Stimulated activated memory B cell treated with anti-CD40 and anti-IgM and Interleukin-4, amounts not matched to agents 10 μg/mL and 1 μg/mL and 100 μg/mL, for 72 hours (primary cell): ENCODE measurements around the gene NANP.
A peak's percentile ranks its signal among the peaks of the same experiment; 100 is the strongest.
"Not testable (repeated sequence)": the region's sequence is repeated elsewhere in the genome, so short reads cannot be mapped to it uniquely, and the experiment has no call there.

Experiments used
- ATAC-seq: fragments of 150-1000 bp; cut with Tn5 transposase; 2 replicates; pipeline ENCODE4 v1.10.0; 2021
- H3K27ac Mint-ChIP-seq: one replicate; pipeline ENCODE4 v1.8.0; 2022; ENCODE audit warnings: mild to moderate bottlenecking, mixed read lengths
- H3K27me3 Mint-ChIP-seq: one replicate; pipeline ENCODE4 v1.8.0; 2022; ENCODE audit warnings: mixed read lengths
- H3K36me3 Mint-ChIP-seq: one replicate; pipeline ENCODE4 v1.8.0; 2022; ENCODE audit warnings: mixed read lengths
- H3K4me1 Mint-ChIP-seq: one replicate; pipeline ENCODE4 v1.8.0; 2022; ENCODE audit warnings: mixed read lengths
- H3K4me3 Mint-ChIP-seq: one replicate; pipeline ENCODE4 v1.8.0; 2022; ENCODE audit warnings: mild to moderate bottlenecking, moderate library complexity, mixed read lengths
- H3K9me3 Mint-ChIP-seq: one replicate; pipeline ENCODE4 v1.8.0; 2022; ENCODE audit warnings: mixed read lengths

Gene NANP, protein sequence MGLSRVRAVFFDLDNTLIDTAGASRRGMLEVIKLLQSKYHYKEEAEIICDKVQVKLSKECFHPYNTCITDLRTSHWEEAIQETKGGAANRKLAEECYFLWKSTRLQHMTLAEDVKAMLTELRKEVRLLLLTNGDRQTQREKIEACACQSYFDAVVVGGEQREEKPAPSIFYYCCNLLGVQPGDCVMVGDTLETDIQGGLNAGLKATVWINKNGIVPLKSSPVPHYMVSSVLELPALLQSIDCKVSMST

DNA sequence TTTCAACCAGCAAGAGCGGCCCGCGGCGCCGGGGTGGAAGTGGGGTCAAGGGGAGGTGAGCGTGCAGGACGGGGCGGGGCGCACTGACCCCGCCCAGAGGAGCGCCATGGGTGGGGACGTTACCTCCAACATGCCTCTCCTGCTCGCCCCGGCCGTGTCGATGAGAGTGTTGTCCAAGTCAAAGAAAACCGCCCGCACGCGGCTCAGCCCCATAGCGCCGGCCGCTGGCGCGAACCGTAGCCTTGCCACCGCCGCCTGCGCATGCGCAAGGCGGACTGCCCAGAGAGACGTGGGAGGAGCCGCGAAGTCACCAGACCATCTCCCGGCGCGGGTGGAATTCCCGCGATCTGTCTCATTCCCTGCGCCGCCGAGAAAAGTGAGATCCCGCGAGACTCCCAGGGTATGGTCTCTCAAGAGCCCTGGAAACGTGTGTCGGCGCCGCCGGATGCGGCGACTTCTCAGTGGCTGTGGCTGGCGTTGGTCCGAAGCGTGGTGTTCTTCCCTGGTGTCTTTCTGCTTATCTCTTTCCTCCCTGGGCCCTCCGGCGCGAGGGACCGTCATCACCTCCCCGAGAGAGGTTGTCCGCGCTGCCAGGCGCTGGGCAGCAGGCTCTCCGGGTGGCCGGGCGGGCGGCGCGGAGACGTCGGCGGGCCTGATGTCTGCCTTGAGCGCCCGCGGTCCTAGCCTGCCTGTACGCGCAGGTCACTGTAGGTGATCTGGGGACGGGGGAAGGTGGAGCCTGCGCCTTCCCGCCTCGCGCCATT is at the start of gene NANP:
Gene NANP, minus strand, starts transcription at position 279 of the 764 bp plus-strand sequence. Its CDS starts 66 bp downstream, at position 213.
- Mint-ChIP-seq H3K4me1 (peaks cover 30% of the 10 kb centered on the region), H3K27ac (peak within 1 kb of the TSS; percentile 99), H3K27me3 (no peaks in the 10 kb centered on the region), H3K36me3 (peaks cover 15% of the 10 kb centered on the region), H3K9me3 (peaks cover 3% of the 10 kb centered on the region), H3K4me3 (peak within 1 kb of the TSS; percentile 88)
- peak; percentile 92 for ATAC-seq

DNA sequence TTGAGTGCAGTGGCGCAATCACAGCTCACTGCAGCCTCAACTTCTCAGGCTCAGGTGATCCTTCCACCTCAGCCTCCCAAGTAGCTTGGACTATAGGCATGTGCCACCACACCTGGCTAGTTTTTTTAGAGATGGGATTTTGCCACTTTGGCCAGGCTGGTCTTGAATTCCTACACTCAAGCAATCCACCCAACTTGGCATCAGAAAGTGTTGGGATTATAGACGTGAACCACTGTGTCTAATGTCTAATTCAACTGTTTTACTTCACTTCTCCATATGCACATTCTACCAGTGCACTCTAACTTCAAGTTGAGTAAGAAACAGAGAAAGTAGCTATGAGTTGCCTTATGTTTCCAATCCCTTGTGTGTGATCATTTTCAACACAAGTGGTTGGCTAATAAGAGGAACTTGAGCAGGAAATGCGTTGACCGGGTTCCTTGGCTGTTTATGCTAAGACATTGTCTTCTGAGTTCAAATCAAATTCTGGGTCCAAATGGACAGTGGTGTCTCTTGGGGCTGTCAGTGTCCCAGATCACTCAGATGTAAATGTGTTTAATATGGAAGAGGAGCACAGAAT is 48.9 kb upstream of the NANP start:
- no peak for ATAC-seq
- peaks cover 50% of the 10 kb centered on the region for H3K36me3 Mint-ChIP-seq
- H3K27me3 Mint-ChIP-seq = no peaks in the 10 kb centered on the region
- H3K4me3 Mint-ChIP-seq = no peak overlapping the region
- H3K27ac Mint-ChIP-seq = no peak overlapping the region
- peaks cover 11% of the 10 kb centered on the region for H3K4me1 Mint-ChIP-seq
- peaks cover 3% of the 10 kb centered on the region for H3K9me3 Mint-ChIP-seq

DNA sequence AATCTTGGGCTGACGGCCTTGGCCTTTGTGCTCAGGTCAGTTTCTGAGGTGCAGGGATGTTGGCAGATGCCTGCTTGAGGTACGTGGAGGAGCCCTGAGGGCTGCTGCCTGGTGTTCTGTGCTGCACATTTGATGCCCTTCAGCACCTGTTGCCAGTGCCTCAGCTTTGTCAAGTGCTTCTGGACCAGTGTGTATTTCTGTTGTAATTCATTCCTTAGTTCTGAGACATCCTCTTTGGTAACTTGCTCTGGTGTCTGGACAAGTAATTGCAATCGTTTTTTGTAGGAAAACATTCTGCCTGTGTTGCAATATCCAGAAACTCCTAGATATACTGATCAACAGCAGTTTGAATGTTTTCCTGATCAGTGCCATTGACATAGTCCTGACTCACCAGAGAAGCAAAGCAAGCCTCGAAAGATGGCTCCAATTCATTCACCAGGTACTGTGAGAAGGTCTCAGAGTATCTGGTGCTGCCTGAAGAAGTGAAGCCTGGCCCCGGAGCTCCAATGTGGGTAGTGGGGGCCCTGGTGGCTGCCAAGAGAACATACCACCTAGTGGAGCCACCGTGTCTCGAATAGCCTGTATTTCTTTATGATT is 46.1 kb upstream of the NANP start:
- no peak overlapping the region for H3K4me3 Mint-ChIP-seq
- no peak overlapping the region for H3K27ac Mint-ChIP-seq
- H3K27me3 Mint-ChIP-seq = no peaks in the 10 kb centered on the region
- no peak for ATAC-seq
- peaks cover 3% of the 10 kb centered on the region for H3K9me3 Mint-ChIP-seq
- H3K4me1 Mint-ChIP-seq = no peaks in the 10 kb centered on the region
- H3K36me3 Mint-ChIP-seq = peaks cover 22% of the 10 kb centered on the region

GRCh38 chr20:25668446-25668845 is 44.6 kb upstream of the NANP start:
- ATAC-seq = no peak
- peaks cover 3% of the 10 kb centered on the region for H3K9me3 Mint-ChIP-seq
- H3K27me3 Mint-ChIP-seq = no peaks in the 10 kb centered on the region
- H3K4me1 Mint-ChIP-seq = no peaks in the 10 kb centered on the region
- no peak overlapping the region for H3K27ac Mint-ChIP-seq
- H3K4me3 Mint-ChIP-seq = no peak overlapping the region
- H3K36me3 Mint-ChIP-seq = peaks cover 7% of the 10 kb centered on the region

GRCh38 chr20:25659999-25660398 is 36.2 kb upstream of the NANP start:
- Mint-ChIP-seq H3K27me3 (no peaks in the 10 kb centered on the region), H3K4me3 (no peak overlapping the region), H3K36me3 (peaks cover 36% of the 10 kb centered on the region), H3K4me1 (no peaks in the 10 kb centered on the region), H3K27ac (no peak overlapping the region), H3K9me3 (no peaks in the 10 kb centered on the region)
- ATAC-seq = no peak

DNA sequence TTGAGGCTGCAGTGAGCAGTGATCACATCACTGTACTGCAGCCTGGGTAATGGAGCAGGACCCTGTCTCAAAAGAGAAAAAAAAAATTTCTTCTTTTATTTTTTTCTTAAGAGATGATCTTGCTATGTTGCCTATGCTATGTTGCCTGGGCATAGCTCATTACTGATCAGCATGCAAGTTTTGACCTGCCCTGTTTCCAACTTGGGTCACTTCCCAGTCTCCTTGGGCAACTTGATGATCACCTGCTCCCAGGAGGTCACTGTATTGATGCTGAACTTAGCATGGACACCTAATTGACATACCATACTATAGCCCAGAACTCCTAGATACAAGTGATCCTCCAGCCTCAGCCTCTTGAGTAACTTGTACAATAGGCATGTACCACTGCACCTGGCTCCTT is 30.7 kb upstream of the NANP start:
- Mint-ChIP-seq H3K27ac (no peak overlapping the region), H3K9me3 (no peaks in the 10 kb centered on the region)

GRCh38 chr20:25652866-25653265 is 29.1 kb upstream of the NANP start:
- peaks cover 70% of the 10 kb centered on the region for H3K36me3 Mint-ChIP-seq
- not testable (repeated sequence) for ATAC-seq, H3K9me3 Mint-ChIP-seq, H3K27me3 Mint-ChIP-seq, H3K4me3 Mint-ChIP-seq, H3K27ac Mint-ChIP-seq, H3K4me1 Mint-ChIP-seq

More for the DNA sequence above, 30.7 kb upstream of the NANP start:
- Mint-ChIP-seq H3K4me1 (no peaks in the 10 kb centered on the region), H3K27me3 (no peaks in the 10 kb centered on the region), H3K4me3 (no peak overlapping the region), H3K36me3 (peaks cover 69% of the 10 kb centered on the region)
- ATAC-seq = no peak

DNA sequence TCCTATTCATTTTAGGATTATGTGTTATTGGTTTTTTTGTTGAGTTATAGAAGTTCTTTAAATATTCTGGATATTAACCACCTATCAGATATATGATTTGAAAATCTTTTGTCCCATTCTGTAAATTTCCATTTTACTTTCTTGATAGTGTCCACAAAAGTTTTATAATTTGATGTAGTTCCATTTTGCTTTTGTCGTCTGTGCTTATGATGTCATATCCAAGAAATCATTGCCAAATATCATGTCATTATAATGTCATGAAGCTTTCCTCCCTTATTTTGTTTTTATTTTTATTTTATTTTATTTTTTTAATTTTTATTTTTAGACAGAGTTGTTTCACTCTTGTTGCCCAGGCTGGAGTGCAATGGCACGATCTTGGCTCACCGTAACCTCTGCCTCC is 21.0 kb upstream of the NANP start:
- Mint-ChIP-seq H3K4me1 (peaks cover 5% of the 10 kb centered on the region), H3K4me3 (no peak overlapping the region), H3K27me3 (no peaks in the 10 kb centered on the region), H3K9me3 (peaks cover 2% of the 10 kb centered on the region), H3K27ac (no peak overlapping the region), H3K36me3 (peaks cover 38% of the 10 kb centered on the region)
- ATAC-seq = no peak

GRCh38 chr20:25643716-25644115 is 19.9 kb upstream of the NANP start:
- Mint-ChIP-seq H3K27ac (no peak overlapping the region), H3K36me3 (peaks cover 27% of the 10 kb centered on the region), H3K9me3 (peaks cover 2% of the 10 kb centered on the region), H3K4me1 (peaks cover 5% of the 10 kb centered on the region), H3K27me3 (no peaks in the 10 kb centered on the region), H3K4me3 (no peak overlapping the region)
- no peak for ATAC-seq

GRCh38 chr20:25637247-25637646 is 13.4 kb upstream of the NANP start:
- ATAC-seq = no peak
- Mint-ChIP-seq H3K27ac (no peak overlapping the region), H3K4me1 (no peaks in the 10 kb centered on the region)

GRCh38 chr20:25632940-25633790 is 9.4 kb upstream of the NANP start:
- H3K9me3 Mint-ChIP-seq = peaks cover 4% of the 10 kb centered on the region
- H3K27ac Mint-ChIP-seq = no peak overlapping the region
- H3K27me3 Mint-ChIP-seq = no peaks in the 10 kb centered on the region
- H3K4me3 Mint-ChIP-seq = no peak overlapping the region
- H3K36me3 Mint-ChIP-seq = peaks cover 45% of the 10 kb centered on the region
- H3K4me1 Mint-ChIP-seq = no peaks in the 10 kb centered on the region
- no peak for ATAC-seq

More at GRCh38 chr20:25637247-25637646, 13.4 kb upstream of the NANP start:
- no peaks in the 10 kb centered on the region for H3K27me3 Mint-ChIP-seq
- H3K9me3 Mint-ChIP-seq = peaks cover 4% of the 10 kb centered on the region
- H3K36me3 Mint-ChIP-seq = peaks cover 42% of the 10 kb centered on the region
- no peak overlapping the region for H3K4me3 Mint-ChIP-seq

DNA sequence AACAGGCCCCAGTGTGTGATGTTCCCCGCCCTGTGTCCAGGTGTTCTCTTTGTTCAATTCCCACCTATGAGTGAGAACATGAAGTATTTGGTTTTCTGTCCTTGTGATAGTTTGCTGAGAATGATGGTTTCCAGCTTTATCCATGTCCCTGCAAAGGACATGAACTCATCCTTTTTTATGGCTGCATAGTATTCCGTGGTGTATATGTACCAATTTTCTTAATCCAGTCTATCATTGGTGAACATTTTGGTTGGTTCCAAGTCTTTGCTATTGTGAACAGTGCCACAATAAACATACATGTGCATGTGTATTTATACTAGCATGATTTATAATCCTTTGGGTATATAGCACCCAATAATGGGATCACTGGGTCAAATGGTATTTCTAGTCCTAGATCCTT is 6.8 kb upstream of the NANP start:
- H3K36me3 Mint-ChIP-seq = peaks cover 37% of the 10 kb centered on the region
- H3K27ac Mint-ChIP-seq, H3K4me3 Mint-ChIP-seq, H3K9me3 Mint-ChIP-seq, H3K4me1 Mint-ChIP-seq, ATAC-seq, H3K27me3 Mint-ChIP-seq: not testable (repeated sequence)

- Mint-ChIP-seq H3K27ac (no peak overlapping the region), H3K4me3 (no peak overlapping the region), H3K27me3 (no peaks in the 10 kb centered on the region), H3K9me3 (peaks cover 3% of the 10 kb centered on the region), H3K36me3 (peaks cover 30% of the 10 kb centered on the region), H3K4me1 (no peaks in the 10 kb centered on the region)
- ATAC-seq = no peak
Measured at GRCh38 chr20:25629816-25630499, 6.1 kb upstream of the NANP start.

GRCh38 chr20:25626779-25627178 is 3.0 kb upstream of the NANP start:
- Mint-ChIP-seq H3K4me3 (no peak overlapping the region), H3K27me3 (no peaks in the 10 kb centered on the region), H3K9me3 (peaks cover 3% of the 10 kb centered on the region), H3K4me1 (peaks cover 20% of the 10 kb centered on the region), H3K27ac (no peak overlapping the region), H3K36me3 (peaks cover 15% of the 10 kb centered on the region)
- ATAC-seq = no peak
